Superior temporal gyrus (tissue), 1 donor: Measurements from ENCODE around the gene ADGRL3.

ENCODE experiments used
- DNase-seq: peaks from one replicate; pipeline ENCODE4 v3.0.0-alpha.2; 2016; ENCODE audit errors: extremely low spot score

Gene ADGRL3

DNA sequence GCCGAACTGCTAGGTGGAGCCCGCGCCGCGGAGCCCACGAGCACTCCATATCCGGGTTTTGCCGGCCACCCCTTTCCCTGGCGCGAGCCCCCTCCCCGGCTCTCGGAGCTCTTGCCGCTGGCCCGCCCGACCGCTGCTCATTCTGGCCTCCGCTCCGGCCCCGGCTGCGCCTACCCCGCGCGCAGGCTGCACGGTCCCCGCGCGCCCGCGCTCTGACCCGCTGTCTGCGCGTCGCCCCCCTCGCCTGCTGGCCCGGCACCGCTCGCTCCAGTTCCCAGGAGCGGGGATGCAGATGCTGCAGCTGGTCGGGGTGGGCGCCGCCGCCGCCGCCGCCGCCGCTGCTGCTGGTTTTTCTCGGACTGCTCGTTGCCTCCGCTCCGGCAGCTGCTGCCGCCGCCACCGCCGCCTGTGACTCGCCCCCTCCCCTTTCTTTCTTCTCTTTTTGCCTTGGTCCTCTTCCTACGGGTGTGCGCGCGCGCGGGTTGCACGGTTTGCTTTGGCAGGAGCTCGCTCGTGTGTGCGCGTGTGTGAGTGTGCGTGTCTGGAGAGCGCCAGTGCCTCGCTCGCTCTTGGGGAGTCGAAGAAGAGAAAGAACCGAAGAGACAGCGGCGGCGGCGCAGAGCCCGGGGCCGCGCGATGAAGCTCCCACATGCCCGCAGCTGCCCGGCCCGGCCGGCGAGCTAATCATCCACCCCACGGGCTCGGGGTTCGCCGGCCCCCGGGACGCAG lies at the start of gene ADGRL3:
ADGRL3 (plus strand) TSS at position 140 of the 729 bp plus-strand sequence.
- peak; percentile 65 for DNase-seq

GRCh38 chr4:61152433-61152832 lies 47.7 kb upstream of the ADGRL3 start:
- DNase-seq, result no peak

GRCh38 chr4:61160478-61160877 lies 39.6 kb upstream of the ADGRL3 start:
- DNase-seq, result no peak

DNA sequence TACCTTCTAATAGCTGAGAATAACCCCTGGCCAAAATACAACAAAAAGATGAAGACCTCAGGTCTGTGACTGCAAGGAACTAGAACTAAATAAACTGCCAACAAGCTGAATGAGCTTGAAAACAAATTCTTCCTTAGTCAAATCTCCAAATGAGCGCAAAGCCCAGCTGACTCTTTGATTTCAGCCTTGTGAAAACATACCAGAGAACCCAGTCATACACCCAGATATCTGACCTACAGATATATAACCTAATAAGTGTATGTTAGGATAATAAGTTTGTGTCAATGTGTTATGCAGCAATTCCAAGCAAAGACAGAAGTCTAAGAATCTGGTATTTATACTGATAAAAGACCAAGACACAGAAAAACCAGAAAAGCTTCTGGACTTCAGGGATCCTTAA lies 38.0 kb upstream of the ADGRL3 start:
- DNase-seq, result no peak

DNA sequence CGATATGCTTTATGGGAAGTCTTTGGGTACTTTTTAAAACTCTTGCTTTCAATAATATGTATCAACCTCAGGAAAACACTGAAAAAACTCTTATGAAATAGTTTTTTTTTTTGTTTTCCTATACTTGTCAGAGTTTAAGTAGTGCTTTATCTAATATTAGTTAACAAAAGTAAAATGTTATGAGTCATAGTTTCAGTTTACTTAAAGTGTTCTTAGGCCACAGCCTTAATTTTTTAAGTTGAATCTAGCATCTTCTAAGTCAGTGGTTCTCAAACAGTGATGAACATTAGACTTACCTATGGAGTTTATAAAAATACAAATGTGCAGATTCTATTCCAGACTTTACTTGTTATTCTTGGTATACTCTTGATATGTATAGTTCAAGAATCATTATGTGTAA lies 26.3 kb upstream of the ADGRL3 start:
- DNase-seq, result no peak

DNA sequence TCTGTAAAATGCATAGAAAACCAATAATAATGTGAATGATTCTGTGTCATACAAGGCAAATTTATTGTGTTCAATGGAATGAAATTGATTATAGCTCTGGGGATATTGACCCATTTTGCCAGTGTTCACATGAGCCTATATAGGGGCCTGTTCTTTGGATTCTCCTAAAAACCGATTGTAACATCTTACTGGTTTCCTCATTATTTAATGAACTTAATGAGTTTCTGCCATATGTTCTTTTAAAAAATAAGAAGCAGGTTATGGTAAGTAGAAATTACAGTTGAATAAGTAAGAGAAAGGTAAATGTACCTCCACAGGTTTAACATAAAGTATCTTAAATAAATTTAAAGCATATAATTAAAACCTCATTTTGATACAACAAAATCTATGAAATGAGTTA lies 24.6 kb upstream of the ADGRL3 start:
- no peak for DNase-seq

- no peak for DNase-seq
Observed at GRCh38 chr4:61177367-61177766, 22.8 kb upstream of the ADGRL3 start.

DNA sequence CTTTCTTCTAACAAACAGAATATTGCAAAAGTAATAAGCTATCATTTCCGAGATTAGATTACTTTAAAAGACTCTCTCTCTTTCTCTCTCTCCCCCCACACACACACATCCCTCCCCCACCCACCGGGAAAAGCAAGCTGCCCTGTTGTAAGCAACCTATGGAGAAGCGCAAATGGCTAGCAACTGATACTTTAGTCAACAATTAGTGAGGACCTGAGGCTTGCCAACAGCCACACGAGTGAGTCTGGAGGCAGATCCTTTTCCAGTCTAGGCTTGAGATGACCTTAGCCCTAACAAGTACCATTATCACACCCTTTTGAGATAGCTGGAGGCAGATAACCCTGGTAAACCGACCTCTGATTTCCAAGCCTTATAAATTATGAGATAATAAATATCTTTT lies 19.7 kb upstream of the ADGRL3 start:
- DNase-seq, result no peak

DNA sequence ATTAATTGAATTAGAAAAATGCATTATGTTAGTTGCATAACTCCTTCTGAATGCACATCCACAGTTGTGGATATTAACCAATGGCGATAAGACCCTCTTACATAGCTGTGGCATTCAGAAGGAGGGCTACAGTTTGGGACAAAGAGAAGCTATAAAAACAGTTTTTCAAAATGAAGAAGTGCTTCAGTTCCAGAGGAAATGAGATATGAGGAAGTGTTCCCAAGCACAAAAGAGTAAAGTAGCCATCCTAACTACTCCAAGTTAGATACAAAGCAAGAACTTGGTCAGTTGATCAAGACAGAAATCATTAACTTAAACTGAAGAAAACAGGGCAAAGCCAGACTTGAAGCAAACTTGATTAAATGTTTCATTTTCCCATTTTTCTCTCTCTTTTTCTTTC lies 17.2 kb upstream of the ADGRL3 start:
- DNase-seq, result no peak

DNA sequence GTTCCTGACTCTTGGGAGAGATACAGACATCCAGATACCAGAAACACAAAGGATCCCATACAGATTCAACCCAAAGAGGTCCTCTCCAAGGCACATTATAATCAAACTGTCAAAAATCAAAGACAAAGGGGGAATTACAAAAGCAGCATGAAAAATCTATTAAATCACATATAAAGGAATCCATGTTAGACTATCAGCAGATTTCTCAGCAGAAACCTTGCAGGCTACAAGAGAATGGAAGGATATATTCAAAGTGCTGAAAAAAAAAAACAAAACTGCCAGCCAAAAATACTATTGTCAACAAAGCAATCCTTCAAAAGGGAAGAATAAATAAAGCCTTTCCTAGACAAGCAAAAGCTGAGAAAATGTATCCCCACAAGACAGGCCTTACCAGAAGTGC lies 14.8 kb upstream of the ADGRL3 start:
- DNase-seq, result no peak

DNA sequence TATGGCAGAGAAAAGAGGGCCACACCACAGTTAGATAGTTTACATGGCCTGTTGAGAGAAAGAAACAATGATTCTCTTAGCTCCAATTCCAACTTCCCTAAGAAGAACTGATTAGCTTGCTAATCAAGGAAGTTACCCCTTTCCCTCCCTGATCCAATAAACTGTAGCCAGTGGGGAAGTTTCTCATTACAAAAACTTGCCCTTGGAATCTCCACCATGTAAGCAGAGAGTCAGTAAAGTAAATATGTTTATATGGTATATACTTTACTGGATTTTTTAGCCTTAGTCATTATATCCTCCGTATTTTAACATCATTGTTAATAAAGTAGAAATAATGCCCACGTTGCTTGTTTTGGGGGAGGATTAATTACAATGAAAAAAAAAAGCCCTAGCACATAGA lies 7.7 kb upstream of the ADGRL3 start:
- DNase-seq, result no peak

- no peak for DNase-seq
Observed at GRCh38 chr4:61193863-61194262, 6.3 kb upstream of the ADGRL3 start.

GRCh38 chr4:61194571-61194970 lies 5.6 kb upstream of the ADGRL3 start:
- DNase-seq, result peak; percentile 13

- DNase-seq, result no peak
Observed at GRCh38 chr4:61195101-61195500, 5.0 kb upstream of the ADGRL3 start.

DNA sequence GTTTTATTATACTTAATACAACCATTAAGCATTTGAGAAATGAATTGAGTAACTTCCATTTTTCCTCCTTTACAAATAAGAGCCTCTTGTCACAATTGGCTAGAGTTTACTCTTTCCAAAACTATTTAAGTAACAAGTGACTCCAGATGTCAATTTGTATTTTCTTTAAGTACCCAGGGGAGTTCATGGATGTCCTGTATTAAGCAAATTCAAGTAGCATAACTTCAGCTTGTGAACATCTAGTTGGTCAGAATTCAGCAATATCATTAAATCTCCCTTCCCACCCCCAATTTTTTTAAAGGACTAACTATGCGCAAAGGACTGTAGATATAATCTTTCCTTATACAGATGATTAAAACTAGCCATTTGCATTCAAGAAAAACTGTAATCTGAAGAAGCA lies 1.4 kb upstream of the ADGRL3 start:
- peak; percentile 12 for DNase-seq

GRCh38 chr4:61199873-61200186 lies 296 bp upstream of the ADGRL3 start:
- DNase-seq, result no peak

DNA sequence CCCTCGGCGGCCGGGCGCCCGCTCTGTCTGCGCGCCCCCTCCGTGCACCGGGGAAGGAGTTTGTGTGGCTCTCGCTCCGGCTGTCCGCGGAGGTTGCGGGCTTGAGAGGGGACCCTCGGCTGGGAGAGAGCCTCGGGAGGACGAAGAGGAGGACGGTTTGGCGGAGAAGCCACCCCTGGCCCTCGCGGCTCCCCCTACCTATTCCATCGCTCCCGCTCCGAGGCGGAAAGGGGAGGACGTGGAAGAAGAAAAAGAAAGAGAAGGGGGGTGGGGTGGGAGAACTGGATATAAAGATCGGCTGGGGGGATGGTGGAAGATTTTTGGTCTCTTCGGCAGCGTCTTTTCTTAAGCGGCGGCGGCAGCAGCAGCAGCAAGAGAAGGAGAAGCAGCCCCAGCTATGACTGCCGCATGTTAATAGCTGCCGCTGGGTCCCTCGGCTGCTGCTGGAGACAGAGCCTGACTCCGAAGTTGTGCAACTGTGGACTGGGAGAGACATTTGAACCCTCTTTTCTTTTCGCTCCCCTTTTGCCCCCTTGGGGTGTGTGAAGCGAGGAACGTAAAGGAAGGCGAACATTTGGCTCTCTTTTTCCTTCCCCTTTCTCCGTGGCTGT lies 895 bp downstream of the ADGRL3 start:
- peak; percentile 65 for DNase-seq

DNA sequence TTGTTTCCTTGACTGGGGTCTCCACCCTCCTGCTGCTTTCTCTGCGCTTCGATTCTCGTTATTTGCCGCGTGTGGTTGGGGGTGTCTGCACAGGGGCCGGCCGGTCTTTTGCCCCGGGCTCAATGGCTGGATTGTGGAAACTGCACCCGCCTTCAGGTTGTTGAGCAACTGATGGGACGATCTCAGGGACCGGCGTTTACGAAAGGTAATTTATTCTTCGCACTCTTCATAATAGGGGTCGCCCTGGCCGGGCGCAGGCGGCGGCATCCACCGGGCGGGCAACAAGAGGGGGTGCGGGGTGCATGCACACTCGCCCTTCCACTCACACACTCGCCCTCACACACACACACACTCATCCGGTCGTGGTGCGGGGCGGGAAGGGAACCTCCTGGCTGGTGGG lies 1.4 kb downstream of the ADGRL3 start:
- no peak for DNase-seq

- DNase-seq, result peak; percentile 36
Observed at GRCh38 chr4:61201961-61202637, 2.0 kb downstream of the ADGRL3 start.

DNA sequence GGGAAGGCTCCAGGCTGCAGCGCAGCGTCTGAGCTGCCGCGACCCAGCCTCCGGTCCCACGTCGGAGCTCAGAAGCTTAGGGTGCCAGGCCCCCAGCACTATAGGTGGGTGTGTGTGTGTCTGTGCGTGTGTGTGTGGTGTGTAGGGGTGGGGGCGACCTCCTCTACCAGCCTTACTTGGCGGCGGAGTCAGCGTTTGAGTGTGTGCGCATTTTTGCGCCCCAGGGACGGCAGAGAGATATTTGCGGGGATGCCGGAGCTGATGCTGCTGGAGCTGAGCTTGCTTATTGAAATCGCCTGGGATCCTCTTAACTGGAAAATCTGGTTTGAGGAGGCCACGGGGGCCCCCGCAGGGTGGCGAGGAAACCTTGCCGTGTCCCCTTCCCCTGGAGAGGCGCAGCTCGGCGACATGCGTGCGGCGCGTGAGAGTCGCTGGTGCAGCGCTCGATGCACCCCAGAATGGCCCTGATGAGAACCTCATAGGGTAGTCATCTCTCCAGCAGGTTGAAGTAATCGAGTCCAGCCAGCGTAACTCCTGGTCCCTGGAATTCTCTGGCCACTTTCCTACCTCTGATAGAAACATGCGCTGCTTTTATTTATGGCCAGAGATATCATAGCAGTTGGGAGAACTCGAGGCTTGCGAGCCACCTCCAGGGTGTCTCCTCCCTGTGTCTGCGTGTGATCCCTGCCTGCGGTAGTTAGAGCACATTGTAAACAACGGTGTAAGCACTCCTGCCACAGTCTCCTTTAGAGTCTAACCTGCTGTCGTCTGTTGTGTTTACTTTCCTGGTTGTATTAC lies 2.7 kb downstream of the ADGRL3 start:
- peak; percentile 78 for DNase-seq

DNA sequence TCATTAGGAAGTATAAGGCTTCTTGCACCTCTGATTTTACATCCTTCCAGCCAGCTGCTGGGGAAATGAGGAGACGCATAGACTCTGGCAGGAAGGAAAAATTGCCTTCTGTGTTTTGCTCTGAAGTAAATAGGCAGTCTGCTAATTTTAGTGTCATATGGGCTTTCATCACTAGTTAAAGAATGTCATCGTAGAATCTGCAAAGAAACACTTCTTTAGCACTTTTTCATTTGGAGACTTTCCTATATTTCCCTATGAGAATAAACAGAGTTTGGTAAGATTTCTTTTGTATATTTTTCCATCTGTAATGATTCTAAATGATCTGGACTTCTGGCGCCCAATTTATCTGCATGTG lies 3.3 kb downstream of the ADGRL3 start:
- no peak for DNase-seq

DNA sequence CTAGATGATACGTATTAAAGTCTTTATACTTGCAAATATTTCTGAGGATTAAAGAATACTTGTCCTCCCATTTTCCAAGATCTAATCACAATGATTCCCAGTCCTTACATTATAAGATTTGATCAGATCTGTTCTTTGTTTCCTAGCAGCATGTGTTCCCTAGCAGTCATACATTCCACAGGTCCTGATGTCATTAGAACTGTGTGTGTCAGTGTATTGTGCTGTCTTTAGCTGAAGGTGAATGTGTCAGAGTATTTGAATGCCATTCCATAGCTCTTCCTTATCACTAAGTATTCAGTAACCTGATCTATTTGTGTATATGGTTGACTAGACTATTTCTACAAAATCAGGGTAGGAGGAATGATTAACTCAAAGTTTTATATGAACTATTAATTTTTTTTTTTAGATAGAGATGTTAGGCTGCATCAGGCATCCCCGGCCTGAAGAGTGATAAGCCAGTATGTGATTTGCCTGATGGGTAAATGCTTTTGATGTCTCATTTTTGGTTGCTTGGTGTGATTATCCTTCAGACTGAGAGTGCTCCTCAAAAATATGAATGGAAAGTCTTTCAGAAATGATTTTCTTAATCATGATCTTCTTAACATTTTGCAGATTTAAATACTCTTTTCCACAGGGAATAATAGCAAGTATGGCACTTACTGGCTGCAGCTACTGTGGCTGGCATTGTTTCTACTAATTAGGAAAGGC lies 4.4 kb downstream of the ADGRL3 start:
- DNase-seq, result peak; percentile 59
